ENCODE measurements around the gene WDR27.

WDR27 gene

DNA sequence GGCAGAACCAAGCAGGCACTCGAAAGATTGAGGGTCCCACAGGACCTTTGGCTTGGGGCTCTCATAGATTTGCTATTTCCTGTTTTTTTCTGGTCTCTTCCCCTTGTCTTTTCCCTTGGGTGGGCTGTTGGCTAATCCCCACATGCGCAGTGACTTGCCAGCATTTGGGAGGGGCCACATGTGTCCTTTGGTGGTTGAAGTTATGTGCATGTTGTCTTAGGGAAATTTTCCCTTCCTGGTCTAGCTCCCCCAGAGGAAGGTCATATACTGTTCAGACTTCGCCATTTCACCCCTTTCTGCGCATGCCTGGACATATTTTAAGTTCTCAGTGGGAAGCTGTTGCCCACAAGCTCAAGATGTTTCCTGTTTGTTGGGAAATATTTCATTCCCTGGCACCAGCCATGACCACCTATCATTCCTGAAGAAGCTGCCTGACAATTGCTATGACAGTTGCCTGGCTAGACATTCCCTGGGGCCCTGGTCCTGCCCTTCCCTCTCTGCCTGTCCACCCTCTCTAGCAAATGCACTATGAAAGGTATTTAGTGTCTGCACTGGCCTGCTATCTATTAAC, 292.0 kb downstream of the WDR27 start:
- Histone ChIP-seq H4K20me1 (ENCODE audit: low read depth, low read length) (no peaks in the 10 kb centered on the region), H3K27me3 (ENCODE audit: low read length) (no peaks in the 10 kb centered on the region), H3K9me3 (ENCODE audit: insufficient read depth, low read length) (0 out of 2 replicates have a peak, but pooled peaks cover 4% of the 10 kb centered on the region), H3K4me3 (ENCODE audit: insufficient read depth, low read length, poor library complexity, severe bottlenecking) (no peak overlapping the region), H3K4me2 (ENCODE audit: low read depth, low read length, poor library complexity, severe bottlenecking) (no peak overlapping the region), H3K27ac (ENCODE audit: low read depth, low read length) (no peak overlapping the region), H3K9me2 (replicated peaks; ENCODE audit: insufficient read depth, low read length) (no peaks in the 10 kb centered on the region), H3K9ac (ENCODE audit: low read length) (no peak overlapping the region), H3K36me3 (ENCODE audit: low read length) (no peaks in the 10 kb centered on the region), H3K79me2 (ENCODE audit: insufficient read depth, low read length) (no peaks in the 10 kb centered on the region), H3F3A (ENCODE audit: insufficient read depth) (no peaks in the 10 kb centered on the region), H2AFZ (ENCODE audit: low read depth, low read length, severe bottlenecking) (no peak overlapping the region)
- no peak for TF ChIP-seq EZH2phosphoT487 (conservative IDR thresholded peaks at IDR 0.05; ENCODE audit: low read length)
- no peak for TF ChIP-seq CTCF (IDR thresholded peaks at IDR 0.05; ENCODE audit: insufficient read depth, low read length, poor library complexity, severe bottlenecking)

GRCh38 chr6:169407325-169407724, 294.5 kb downstream of the WDR27 start:
- Histone ChIP-seq H3K27ac (ENCODE audit: low read depth, low read length) (no peak overlapping the region), H3F3A (ENCODE audit: insufficient read depth) (no peaks in the 10 kb centered on the region), H4K20me1 (ENCODE audit: low read depth, low read length) (no peaks in the 10 kb centered on the region), H3K36me3 (ENCODE audit: low read length) (no peaks in the 10 kb centered on the region), H2AFZ (ENCODE audit: low read depth, low read length, severe bottlenecking) (no peak overlapping the region), H3K9me2 (replicated peaks; ENCODE audit: insufficient read depth, low read length) (no peaks in the 10 kb centered on the region), H3K27me3 (ENCODE audit: low read length) (no peaks in the 10 kb centered on the region), H3K4me2 (ENCODE audit: low read depth, low read length, poor library complexity, severe bottlenecking) (no peak overlapping the region), H3K4me3 (ENCODE audit: insufficient read depth, low read length, poor library complexity, severe bottlenecking) (no peak overlapping the region), H3K79me2 (ENCODE audit: insufficient read depth, low read length) (no peaks in the 10 kb centered on the region), H3K9me3 (ENCODE audit: insufficient read depth, low read length) (no peaks in the 10 kb centered on the region), H3K9ac (ENCODE audit: low read length) (no peak overlapping the region)
- TF ChIP-seq CTCF (IDR thresholded peaks at IDR 0.05; ENCODE audit: insufficient read depth, low read length, poor library complexity, severe bottlenecking) (no peak), EZH2phosphoT487 (conservative IDR thresholded peaks at IDR 0.05; ENCODE audit: low read length) (no peak)
